ENCODE data around the gene GTF2A1.

The GTF2A1 gene

DNA sequence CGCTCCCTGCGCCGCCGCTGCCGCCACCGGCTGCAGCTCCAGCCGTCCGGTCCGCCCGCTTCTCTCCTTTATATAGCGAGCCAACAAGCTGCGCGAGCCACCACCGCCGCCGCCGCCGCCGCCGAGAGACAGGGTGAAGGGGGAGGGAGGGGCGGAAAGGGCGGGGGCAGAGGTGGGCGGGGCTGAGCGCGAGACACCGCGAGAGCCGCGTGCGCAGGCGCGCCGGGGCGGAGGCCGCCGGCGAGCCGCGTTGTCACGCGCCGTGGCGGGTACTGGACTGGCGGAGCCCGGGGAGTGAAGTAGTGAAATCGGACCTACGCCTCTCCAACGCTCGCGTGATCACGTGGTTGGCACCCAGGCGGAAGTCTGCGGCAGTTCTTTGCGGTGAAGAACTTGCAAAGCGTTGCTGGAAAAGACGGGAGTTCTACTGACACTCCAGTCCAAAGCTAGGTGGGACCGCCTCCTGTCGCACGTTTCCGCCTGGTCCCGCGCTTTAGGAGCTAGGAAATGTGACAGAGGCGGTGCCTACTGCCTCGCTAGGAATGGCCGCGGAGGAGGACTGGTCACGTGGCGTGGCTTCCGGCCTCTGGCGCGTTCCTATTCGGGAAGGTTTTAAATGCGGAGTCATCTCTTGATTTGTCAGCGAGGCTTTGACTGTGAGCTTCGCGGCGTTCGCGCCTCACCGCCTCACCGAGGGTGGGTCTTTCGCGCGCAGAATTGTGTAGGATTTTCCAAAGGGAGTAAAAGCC is at the start of gene GTF2A1:
Gene GTF2A1, minus strand, starts transcription at position 130 of the 749 bp plus-strand sequence. CDS start 441 bp downstream, outside the sequence.
- TF ChIP-seq, protein P1, sequence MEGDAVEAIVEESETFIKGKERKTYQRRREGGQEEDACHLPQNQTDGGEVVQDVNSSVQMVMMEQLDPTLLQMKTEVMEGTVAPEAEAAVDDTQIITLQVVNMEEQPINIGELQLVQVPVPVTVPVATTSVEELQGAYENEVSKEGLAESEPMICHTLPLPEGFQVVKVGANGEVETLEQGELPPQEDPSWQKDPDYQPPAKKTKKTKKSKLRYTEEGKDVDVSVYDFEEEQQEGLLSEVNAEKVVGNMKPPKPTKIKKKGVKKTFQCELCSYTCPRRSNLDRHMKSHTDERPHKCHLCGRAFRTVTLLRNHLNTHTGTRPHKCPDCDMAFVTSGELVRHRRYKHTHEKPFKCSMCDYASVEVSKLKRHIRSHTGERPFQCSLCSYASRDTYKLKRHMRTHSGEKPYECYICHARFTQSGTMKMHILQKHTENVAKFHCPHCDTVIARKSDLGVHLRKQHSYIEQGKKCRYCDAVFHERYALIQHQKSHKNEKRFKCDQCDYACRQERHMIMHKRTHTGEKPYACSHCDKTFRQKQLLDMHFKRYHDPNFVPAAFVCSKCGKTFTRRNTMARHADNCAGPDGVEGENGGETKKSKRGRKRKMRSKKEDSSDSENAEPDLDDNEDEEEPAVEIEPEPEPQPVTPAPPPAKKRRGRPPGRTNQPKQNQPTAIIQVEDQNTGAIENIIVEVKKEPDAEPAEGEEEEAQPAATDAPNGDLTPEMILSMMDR (IDR thresholded peaks at IDR 0.05; ENCODE audit: insufficient read depth, low read depth, low read length, missing control alignments): no peak
- DNase-seq (ENCODE audit: low read depth): peak; percentile 97
- H3K4me3 ChIP-seq (ENCODE audit: low read depth, low read length): peak within 1 kb of the TSS; percentile 89

DNA sequence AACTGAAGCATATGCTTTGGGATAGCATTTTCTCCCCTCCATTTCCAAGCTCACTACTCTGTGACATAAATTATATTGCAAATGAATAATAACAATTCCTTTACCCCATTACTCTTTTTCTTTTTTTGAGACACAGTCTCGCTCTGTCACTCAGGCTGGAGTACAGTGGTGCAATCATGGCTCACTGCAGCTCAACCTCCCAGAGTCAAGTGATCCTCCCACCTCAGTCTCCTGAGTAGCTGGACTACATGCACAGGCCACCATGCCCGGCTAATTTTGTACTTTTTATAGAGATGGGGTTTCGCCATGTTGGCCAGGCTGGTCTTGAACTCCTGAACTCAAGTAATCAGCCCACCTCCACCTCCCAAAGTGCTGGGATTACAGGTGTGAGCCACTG is 49.2 kb upstream of the GTF2A1 start:
- H3K4me3 ChIP-seq (ENCODE audit: low read depth, low read length): no peak overlapping the region
- TF ChIP-seq, protein P1 (IDR thresholded peaks at IDR 0.05; ENCODE audit: insufficient read depth, low read depth, low read length, missing control alignments): no peak
- DNase-seq (ENCODE audit: low read depth): no peak

DNA sequence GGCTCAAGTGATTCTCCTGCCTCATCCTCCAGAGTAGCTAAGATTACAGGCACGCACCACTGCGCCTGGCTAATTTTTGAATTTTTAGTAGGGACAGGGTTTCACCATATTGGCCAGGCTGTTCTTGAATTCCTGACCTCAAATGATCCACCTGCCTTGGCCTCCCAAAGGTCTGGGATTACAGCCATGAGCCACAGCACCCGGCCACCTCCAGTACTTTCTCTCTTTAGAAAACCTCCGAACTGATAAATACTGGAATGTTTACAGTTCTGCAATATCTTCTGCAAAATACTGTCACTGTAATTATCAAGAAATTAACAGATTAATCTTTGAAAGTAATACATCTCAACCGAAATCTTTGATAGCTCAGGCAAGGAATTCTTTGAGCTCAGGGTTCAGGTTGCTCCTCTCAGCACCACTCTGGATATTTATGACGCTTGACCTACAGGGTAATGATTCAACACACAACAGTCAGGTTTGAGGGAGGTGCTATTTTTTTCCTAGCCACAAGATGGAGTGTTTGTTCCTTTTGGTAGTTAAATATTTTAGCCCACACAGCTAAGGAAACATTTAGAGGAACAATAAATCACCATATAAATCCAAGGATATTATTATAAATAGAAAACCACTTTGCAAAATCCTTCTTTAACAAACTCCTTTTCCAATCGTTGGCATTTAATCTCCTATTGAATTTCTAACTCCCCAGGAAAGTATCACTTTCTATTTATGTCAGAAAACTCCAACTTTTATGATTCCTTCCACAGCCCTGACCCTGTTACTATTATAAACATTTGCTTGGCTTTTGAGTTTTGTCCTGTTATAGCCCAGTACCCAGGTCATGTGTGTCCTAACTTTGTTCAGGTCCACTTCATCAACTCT is 48.6 kb upstream of the GTF2A1 start:
- H3K4me3 ChIP-seq (ENCODE audit: low read depth, low read length): no peak overlapping the region
- TF ChIP-seq, protein P1 (IDR thresholded peaks at IDR 0.05; ENCODE audit: insufficient read depth, low read depth, low read length, missing control alignments): peak; percentile 60

DNA sequence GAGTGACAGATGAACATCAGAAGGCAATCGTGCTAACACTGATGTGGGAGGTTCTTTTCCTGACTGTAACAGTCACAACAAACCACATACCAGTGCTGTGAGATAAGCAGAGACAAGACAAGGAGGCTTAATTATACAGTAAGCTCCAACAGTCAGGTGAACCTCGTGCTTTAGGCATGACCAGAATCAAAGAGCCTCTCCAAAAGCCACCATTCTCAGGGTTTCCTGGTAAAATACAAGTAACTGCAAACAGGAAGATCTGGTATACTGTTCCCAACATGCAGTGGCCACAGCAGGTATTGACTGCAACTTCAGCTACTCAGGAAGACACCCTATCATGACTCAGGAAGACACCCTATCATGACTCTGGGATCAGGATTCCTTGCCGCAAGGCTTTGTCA is 47.3 kb upstream of the GTF2A1 start:
- no peak overlapping the region for H3K4me3 ChIP-seq (ENCODE audit: low read depth, low read length)
- TF ChIP-seq, protein P1 (IDR thresholded peaks at IDR 0.05; ENCODE audit: insufficient read depth, low read depth, low read length, missing control alignments): no peak
- no peak for DNase-seq (ENCODE audit: low read depth)

More for the DNA sequence above, 48.6 kb upstream of the GTF2A1 start:
- DNase-seq (ENCODE audit: low read depth): peak; percentile 57

DNA sequence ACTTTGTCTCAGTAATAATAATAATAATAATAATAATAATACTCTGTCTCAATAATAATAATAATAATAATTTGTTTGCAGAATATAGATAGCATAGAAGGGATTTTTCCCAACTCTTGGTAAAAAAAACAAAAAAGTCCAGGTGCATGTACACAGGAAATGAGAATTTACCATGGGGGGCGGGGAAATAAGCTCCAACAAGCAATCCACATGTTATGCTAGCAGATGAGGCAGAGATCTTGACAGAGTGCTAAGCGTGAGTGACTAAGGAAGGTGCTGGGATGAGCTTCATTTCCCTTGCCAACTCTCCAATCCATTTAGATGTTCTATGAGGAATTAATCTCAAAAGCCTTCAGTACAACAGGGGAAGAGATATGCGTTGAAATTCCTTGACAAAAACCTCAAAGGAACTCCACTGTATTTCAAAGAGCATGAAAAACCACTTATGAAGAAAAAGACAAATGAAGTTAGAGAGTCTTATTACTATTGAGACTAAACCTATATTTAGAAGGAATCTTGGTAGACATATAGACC is 44.9 kb upstream of the GTF2A1 start:
- TF ChIP-seq, protein P1 (IDR thresholded peaks at IDR 0.05; ENCODE audit: insufficient read depth, low read depth, low read length, missing control alignments): no peak
- DNase-seq (ENCODE audit: low read depth): no peak

DNA sequence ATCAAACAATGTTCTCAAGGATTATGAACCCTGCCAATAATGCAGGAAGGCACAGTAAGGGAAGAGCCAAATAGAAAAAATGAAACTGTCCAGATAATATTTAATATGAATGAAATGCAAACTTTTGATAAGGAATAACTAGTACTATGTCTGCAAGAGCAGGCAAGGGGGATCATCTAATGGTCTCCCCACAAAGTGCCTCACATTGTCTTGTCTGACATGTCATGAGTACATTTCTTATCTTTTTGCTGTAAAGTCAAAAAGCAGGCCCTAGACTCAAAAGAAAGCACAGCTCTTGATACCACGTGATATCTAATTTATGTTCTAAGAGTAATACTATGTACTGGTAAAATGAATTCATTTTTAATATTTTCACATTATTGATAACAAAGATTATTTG is 43.9 kb upstream of the GTF2A1 start:
- no peak overlapping the region for H3K4me3 ChIP-seq (ENCODE audit: low read depth, low read length)
- no peak for DNase-seq (ENCODE audit: low read depth)
- TF ChIP-seq, protein P1 (IDR thresholded peaks at IDR 0.05; ENCODE audit: insufficient read depth, low read depth, low read length, missing control alignments): no peak

More for the DNA sequence above, 44.9 kb upstream of the GTF2A1 start:
- no peak overlapping the region for H3K4me3 ChIP-seq (ENCODE audit: low read depth, low read length)

Measured in GM12865 (cell line).